ENCODE measurements around the gene SULT1A2. TPM values are rescaled to one million over a fixed set of nuclear protein-coding genes. Genes with fewer than 3 reads are reported as not detected.
A peak's percentile ranks its signal among the peaks of the same experiment; 100 is the strongest.

Gene SULT1A2
- total and polyA plus RNA-seq, 2 of the 4 experiments (the other 2 are of a cell fraction): 0.09 TPM; not detected in 1

DNA sequence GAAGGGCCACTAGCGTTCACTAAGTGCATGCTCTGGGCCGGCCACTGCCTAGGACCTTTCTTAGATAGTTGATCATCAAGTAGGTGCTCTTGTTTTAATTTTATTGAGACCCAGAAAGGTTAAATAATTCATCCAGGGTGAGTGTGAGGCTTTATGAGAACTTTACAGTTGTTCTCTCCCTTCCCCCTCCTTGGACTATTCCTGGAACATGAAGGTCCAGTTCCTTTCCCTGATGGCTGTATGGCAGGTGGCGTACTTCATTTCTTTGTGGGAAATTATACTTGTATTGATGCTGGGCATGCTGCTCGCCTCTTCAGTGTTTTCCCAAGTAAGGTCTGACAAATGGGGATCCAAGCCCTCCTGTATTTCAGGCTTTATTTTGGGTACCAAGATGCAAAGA, 34.7 kb downstream of the SULT1A2 start:
- Histone ChIP-seq H3K27me3 (ENCODE audit: control insufficient read depth, insufficient read depth, low read length) (no peaks in the 10 kb centered on the region), H3K23ac (ENCODE audit: low read depth, low read length) (no peak overlapping the region), H3K4me3 (ENCODE audit: insufficient read depth, low read depth, low read length) (no peak overlapping the region), H3K4me1 (ENCODE audit: control insufficient read depth, insufficient read depth, low read length) (peaks cover 6% of the 10 kb centered on the region; the same call in 1 of the 2 replicates), H2BK20ac (ENCODE audit: low read depth, low read length) (no peak overlapping the region), H4K20me1 (ENCODE audit: insufficient read depth, low read length) (no peaks in the 10 kb centered on the region), H3K4me2 (ENCODE audit: low read depth, low read length) (no peak overlapping the region), H3K4ac (ENCODE audit: low read depth, low read length) (peak overlapping the region; percentile 5; the same call in 1 of the 2 replicates), H2BK120ac (ENCODE audit: low read depth, low read length) (no peak overlapping the region), H3K14ac (replicated peaks; ENCODE audit: low read depth, low read length) (no peak overlapping the region), H3K9ac (ENCODE audit: low read depth, low read length) (no peak overlapping the region), H3K9me1 (ENCODE audit: insufficient read depth, low read length) (peaks cover 6% of the 10 kb centered on the region; the same call in 1 of the 2 replicates), H3K9me3 (ENCODE audit: control insufficient read depth, insufficient read depth, low read length) (peaks cover 2% of the 10 kb centered on the region), H4K91ac (ENCODE audit: insufficient read depth, low read depth, low read length) (no peak overlapping the region), H2BK5ac (ENCODE audit: low read depth, low read length, poor library complexity, severe bottlenecking) (no peak overlapping the region), H4K8ac (ENCODE audit: low read depth in 2 of 2, low read length in 2 of 2) (no peak overlapping the region), H3K27ac (ENCODE audit: insufficient read depth, low read length) (no peak overlapping the region), H3K18ac (ENCODE audit: low read depth, low read length) (no peak overlapping the region), H3K79me1 (ENCODE audit: low read depth in 1 of 2, low read length in 2 of 2) (peaks cover 14 to 22% of the 10 kb centered on the region in 2 experiments), H4K5ac (ENCODE audit: low read depth, low read length) (no peak overlapping the region), H3K36me3 (ENCODE audit: control insufficient read depth, insufficient read depth, low read length) (peaks cover 5% of the 10 kb centered on the region), H2AK9ac (replicated peaks; ENCODE audit: low read depth, low read length, poor library complexity) (no peak overlapping the region), H2AFZ (replicated peaks; ENCODE audit: low read length, poor library complexity) (no peak overlapping the region), H3K56ac (ENCODE audit: extremely low read depth, insufficient read depth, low read length) (no peak overlapping the region), H2BK15ac (ENCODE audit: low read depth, low read length) (no peak overlapping the region), H2AK5ac (ENCODE audit: low read depth, low read length) (no peak overlapping the region; the same call in 1 of the 2 replicates)
- in situ Hi-C loops (cut with MboI; ENCODE audit: low sequenced_read_pairs): no loop called here
- CTCF ChIA-PET: no interaction called here
- DNase-seq: no peak
- intact Hi-C loops (cut with micrococcal nuclease): no loop called here
- dilution Hi-C loops (cut with HindIII; ENCODE audit: low sequenced_read_pairs, unreplicated experiment): no loop called here
- TF ChIP-seq MXI1 (IDR thresholded peaks at IDR 0.05; ENCODE audit: borderline replicate concordance, low read depth, low read length) (no peak), RCOR1 (IDR thresholded peaks at IDR 0.05; ENCODE audit: insufficient replicate concordance, low read length) (no peak), NFE2L2 (IDR thresholded peaks at IDR 0.05; ENCODE audit: low read depth, low read length) (no peak), SMC3 (IDR thresholded peaks at IDR 0.05; ENCODE audit: low read depth, low read length) (no peak), MAZ (IDR thresholded peaks at IDR 0.05; ENCODE audit: borderline replicate concordance, low read depth, low read length) (no peak), CEBPB (IDR thresholded peaks at IDR 0.05; ENCODE audit: low read depth, low read length) (no peak), RAD21 (IDR thresholded peaks at IDR 0.05; ENCODE audit: low read length) (no peak), CHD1 (IDR thresholded peaks at IDR 0.05; ENCODE audit: low read depth, low read length) (no peak), MAFK (IDR thresholded peaks at IDR 0.05; ENCODE audit: low read depth, low read length) (no peak), POLR2A (IDR thresholded peaks at IDR 0.05; ENCODE audit: low read depth, low read length) (no peak), BHLHE40 (IDR thresholded peaks at IDR 0.05; ENCODE audit: low read depth, low read length) (no peak)
- TF ChIP-seq, protein P1, sequence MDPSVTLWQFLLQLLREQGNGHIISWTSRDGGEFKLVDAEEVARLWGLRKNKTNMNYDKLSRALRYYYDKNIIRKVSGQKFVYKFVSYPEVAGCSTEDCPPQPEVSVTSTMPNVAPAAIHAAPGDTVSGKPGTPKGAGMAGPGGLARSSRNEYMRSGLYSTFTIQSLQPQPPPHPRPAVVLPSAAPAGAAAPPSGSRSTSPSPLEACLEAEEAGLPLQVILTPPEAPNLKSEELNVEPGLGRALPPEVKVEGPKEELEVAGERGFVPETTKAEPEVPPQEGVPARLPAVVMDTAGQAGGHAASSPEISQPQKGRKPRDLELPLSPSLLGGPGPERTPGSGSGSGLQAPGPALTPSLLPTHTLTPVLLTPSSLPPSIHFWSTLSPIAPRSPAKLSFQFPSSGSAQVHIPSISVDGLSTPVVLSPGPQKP (IDR thresholded peaks at IDR 0.05; ENCODE audit: borderline replicate concordance, low read depth, low read length): no peak
- TF ChIP-seq, protein P2, sequence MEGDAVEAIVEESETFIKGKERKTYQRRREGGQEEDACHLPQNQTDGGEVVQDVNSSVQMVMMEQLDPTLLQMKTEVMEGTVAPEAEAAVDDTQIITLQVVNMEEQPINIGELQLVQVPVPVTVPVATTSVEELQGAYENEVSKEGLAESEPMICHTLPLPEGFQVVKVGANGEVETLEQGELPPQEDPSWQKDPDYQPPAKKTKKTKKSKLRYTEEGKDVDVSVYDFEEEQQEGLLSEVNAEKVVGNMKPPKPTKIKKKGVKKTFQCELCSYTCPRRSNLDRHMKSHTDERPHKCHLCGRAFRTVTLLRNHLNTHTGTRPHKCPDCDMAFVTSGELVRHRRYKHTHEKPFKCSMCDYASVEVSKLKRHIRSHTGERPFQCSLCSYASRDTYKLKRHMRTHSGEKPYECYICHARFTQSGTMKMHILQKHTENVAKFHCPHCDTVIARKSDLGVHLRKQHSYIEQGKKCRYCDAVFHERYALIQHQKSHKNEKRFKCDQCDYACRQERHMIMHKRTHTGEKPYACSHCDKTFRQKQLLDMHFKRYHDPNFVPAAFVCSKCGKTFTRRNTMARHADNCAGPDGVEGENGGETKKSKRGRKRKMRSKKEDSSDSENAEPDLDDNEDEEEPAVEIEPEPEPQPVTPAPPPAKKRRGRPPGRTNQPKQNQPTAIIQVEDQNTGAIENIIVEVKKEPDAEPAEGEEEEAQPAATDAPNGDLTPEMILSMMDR (conservative IDR thresholded peaks at IDR 0.05; ENCODE audit: low read depth, low read length): no peak
- no TSS peak for BruUV-seq (replicated peaks)
- POLR2A ChIA-PET (ENCODE audit: unreplicated experiment): no interaction called here
- WGBS, 2 experiments (ENCODE audit: extremely low coverage in 2 of 2, insufficient read length in 1 of 2): 100% methylated on average over 1 of the region's 4 CpGs; no CpG with 5 or more reads in 1 of the 2 experiments
- no peak for ATAC-seq (ENCODE audit: low read depth)

All from IMR-90 (cell line).